Left lung (tissue), 10 donors: Measurements from ENCODE around the gene SLC9A4. TPM values are rescaled to one million over a fixed set of nuclear protein-coding genes. Genes with fewer than 3 reads are reported as not detected.

Experiments
- ATAC-seq: fragments of 200-7000 bp; cut with Tn5 transposase; one replicate; pipeline ENCODE4 v1.9.1; 2020; ENCODE audit warnings: moderate library complexity
- DNase-seq, 4 donors: peaks; one replicate each; pipeline ENCODE4 v3.0.0-alpha.2; 2013 to 2020
- H3K27ac ChIP-seq, 2 donors: fragments of 200-600 bp; sonication (generic) in 1 of 2; one replicate each; pipeline versions ENCODE4 v1.5.0 to v1.8.0; 2020 to 2021
- H3K27me3 ChIP-seq, 2 donors: fragments of 200-600 bp; sonication (generic) in 1 of 2; one replicate each; pipeline versions ENCODE4 v1.5.0 to v1.8.0; 2020 to 2021
- H3K36me3 ChIP-seq, 2 donors: fragments of 200-600 bp; sonication (generic) in 1 of 2; one replicate each; pipeline versions ENCODE4 v1.5.0 to v1.8.0; 2020 to 2021
- H3K4me1 ChIP-seq, 2 donors: fragments of 200-600 bp; one replicate each; pipeline ENCODE4 v1.8.0; 2021
- H3K4me3 ChIP-seq, 2 donors: fragments of 200-600 bp; sonication (generic) in 1 of 2; one replicate each; pipeline versions ENCODE4 v1.5.0 to v1.8.0; 2020 to 2021; ENCODE audit warnings: mild to moderate bottlenecking in 1 of 2
- H3K9me3 ChIP-seq, 2 donors: fragments of 200-600 bp; sonication (generic) in 1 of 2; one replicate each; pipeline versions ENCODE4 v1.5.0 to v1.8.0; 2020 to 2021
- intact Hi-C, 2 donors: fragments of 100-400 bp; cut with DNase I; formaldehyde crosslinking; loops; one replicate each; pipeline versions ENCODE4 v1.11.2 to v1.14.2; 2022
- polyA plus RNA-seq, 6 donors: library from polyadenylated mRNA; unstranded; fragments of 120-200 nt; gene quantifications; one replicate each; pipeline ENCODE4 v1.2.1, GENCODE V29; 2013; ENCODE audit not compliant: insufficient read length in 6 of 6
- total RNA-seq, 2 donors: library from RNA; stranded (reverse); fragmentation: NEBNext Ultra II Directional; extraction: Animal tissue kit (Norgen Biotek cat#: 25700); gene quantifications; one replicate each; pipeline ENCODE4 v1.2.1, GENCODE V29; 2021
- TF ChIP-seq, protein P1 (sequence below), 2 donors: fragments of 200-600 bp; sonication (generic) in 1 of 2; IDR thresholded peaks; one replicate each; pipeline versions ENCODE4 v1.5.0 to v1.8.0; 2021; ENCODE audit warnings: antibody characterized with exemption in 2 of 2
- donor health status: DM: no; HTN: yes; CAD: no.
- donor health status: DM: no; HTN: no; CAD: no.

Gene SLC9A4
- total and polyA plus RNA-seq, 8 donors: 0.06 to 0.08 (median 0.06) TPM; not detected in 4

- Histone ChIP-seq H3K9me3 (no peaks in the 10 kb centered on the region), H3K4me1 (no peaks in the 10 kb centered on the region), H3K36me3 (no peaks in the 10 kb centered on the region), H3K27me3 (no peaks in the 10 kb centered on the region), H3K27ac (no peak overlapping the region), H3K4me3 (no peak overlapping the region)
- intact Hi-C loops: no loop called here
- no peak for DNase-seq
- TF ChIP-seq, protein P1, sequence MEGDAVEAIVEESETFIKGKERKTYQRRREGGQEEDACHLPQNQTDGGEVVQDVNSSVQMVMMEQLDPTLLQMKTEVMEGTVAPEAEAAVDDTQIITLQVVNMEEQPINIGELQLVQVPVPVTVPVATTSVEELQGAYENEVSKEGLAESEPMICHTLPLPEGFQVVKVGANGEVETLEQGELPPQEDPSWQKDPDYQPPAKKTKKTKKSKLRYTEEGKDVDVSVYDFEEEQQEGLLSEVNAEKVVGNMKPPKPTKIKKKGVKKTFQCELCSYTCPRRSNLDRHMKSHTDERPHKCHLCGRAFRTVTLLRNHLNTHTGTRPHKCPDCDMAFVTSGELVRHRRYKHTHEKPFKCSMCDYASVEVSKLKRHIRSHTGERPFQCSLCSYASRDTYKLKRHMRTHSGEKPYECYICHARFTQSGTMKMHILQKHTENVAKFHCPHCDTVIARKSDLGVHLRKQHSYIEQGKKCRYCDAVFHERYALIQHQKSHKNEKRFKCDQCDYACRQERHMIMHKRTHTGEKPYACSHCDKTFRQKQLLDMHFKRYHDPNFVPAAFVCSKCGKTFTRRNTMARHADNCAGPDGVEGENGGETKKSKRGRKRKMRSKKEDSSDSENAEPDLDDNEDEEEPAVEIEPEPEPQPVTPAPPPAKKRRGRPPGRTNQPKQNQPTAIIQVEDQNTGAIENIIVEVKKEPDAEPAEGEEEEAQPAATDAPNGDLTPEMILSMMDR (IDR thresholded peaks at IDR 0.05): no peak
- ATAC-seq: no peak
These were observed 29.6 kb downstream of the SLC9A4 start for GRCh38 chr2:102502576-102502975.

DNA sequence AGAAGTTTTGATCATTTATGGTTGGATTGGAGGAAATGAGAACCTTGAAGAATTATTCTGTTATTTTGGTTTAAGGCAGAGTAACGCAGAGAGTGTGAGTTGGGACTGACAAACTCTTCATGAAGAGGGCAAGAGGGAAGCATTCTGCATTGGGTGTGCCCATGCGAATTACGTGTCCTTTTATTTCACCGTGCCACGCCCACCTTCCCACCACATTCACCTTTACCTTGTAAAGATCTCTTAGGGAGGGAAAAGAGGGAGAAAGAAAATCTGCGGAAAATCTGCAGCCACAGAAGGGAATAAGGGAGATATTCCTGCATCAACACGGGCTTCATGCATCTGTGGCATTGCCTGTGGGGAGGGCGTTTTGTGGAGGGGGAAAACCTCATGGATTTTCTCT is 31.8 kb downstream of the SLC9A4 start:
- ATAC-seq (no peak), DNase-seq (no peak)
- H3K9me3 ChIP-seq: no peaks in the 10 kb centered on the region
- no peaks in the 10 kb centered on the region for H3K27me3 ChIP-seq
- H3K4me1 ChIP-seq: peaks cover 0 to 7% of the 10 kb centered on the region in 2 donors
- TF ChIP-seq, protein P1 (IDR thresholded peaks at IDR 0.05): no peak
- H3K36me3 ChIP-seq: no peaks in the 10 kb centered on the region
- intact Hi-C loops: no loop called here
- no peak overlapping the region for H3K4me3 ChIP-seq
- no peak overlapping the region for H3K27ac ChIP-seq

GRCh38 chr2:102505290-102505689 is 32.3 kb downstream of the SLC9A4 start:
- no peaks in the 10 kb centered on the region for H3K27me3 ChIP-seq
- no peaks in the 10 kb centered on the region for H3K36me3 ChIP-seq
- ATAC-seq (no peak), DNase-seq (peak in 2 of 4 donors; percentile 34 to 76)
- intact Hi-C loops: no loop called here
- TF ChIP-seq, protein P1 (IDR thresholded peaks at IDR 0.05): no peak
- no peaks in the 10 kb centered on the region for H3K9me3 ChIP-seq
- H3K27ac ChIP-seq: no peak overlapping the region
- peaks cover 0 to 12% of the 10 kb centered on the region in 2 donors for H3K4me1 ChIP-seq
- no peak overlapping the region for H3K4me3 ChIP-seq

GRCh38 chr2:102506743-102507142 is 33.7 kb downstream of the SLC9A4 start:
- Histone ChIP-seq H3K27me3 (no peaks in the 10 kb centered on the region), H3K4me1 (peaks cover 0 to 12% of the 10 kb centered on the region in 2 donors), H3K9me3 (no peaks in the 10 kb centered on the region), H3K27ac (no peak overlapping the region), H3K4me3 (no peak overlapping the region), H3K36me3 (no peaks in the 10 kb centered on the region)
- ATAC-seq: no peak
- intact Hi-C loops: no loop called here
- DNase-seq: no peak
- TF ChIP-seq, protein P1 (IDR thresholded peaks at IDR 0.05): no peak

GRCh38 chr2:102508863-102509262 is 35.8 kb downstream of the SLC9A4 start:
- no peaks in the 10 kb centered on the region for H3K9me3 ChIP-seq
- peak overlapping the region in 1 of 2 donors; percentile 75 for H3K27ac ChIP-seq
- ATAC-seq (peak; percentile 39), DNase-seq (no peak)
- no peaks in the 10 kb centered on the region for H3K36me3 ChIP-seq
- H3K27me3 ChIP-seq: no peaks in the 10 kb centered on the region
- H3K4me3 ChIP-seq: no peak overlapping the region
- peaks cover 0 to 12% of the 10 kb centered on the region in 2 donors for H3K4me1 ChIP-seq
- TF ChIP-seq, protein P1 (IDR thresholded peaks at IDR 0.05): no peak
- intact Hi-C loops: no loop called here
